Measurements from ENCODE around the gene ACTN3. TPM values are rescaled to one million over a fixed set of nuclear protein-coding genes. Genes with fewer than 3 reads are reported as not detected.
"Not testable (repeated sequence)": the region's sequence is repeated elsewhere in the genome, so short reads cannot be mapped to it uniquely, and the experiment has no call there.

Gene ACTN3
- under 0.01 TPM in 2 replicates for total RNA-seq

DNA sequence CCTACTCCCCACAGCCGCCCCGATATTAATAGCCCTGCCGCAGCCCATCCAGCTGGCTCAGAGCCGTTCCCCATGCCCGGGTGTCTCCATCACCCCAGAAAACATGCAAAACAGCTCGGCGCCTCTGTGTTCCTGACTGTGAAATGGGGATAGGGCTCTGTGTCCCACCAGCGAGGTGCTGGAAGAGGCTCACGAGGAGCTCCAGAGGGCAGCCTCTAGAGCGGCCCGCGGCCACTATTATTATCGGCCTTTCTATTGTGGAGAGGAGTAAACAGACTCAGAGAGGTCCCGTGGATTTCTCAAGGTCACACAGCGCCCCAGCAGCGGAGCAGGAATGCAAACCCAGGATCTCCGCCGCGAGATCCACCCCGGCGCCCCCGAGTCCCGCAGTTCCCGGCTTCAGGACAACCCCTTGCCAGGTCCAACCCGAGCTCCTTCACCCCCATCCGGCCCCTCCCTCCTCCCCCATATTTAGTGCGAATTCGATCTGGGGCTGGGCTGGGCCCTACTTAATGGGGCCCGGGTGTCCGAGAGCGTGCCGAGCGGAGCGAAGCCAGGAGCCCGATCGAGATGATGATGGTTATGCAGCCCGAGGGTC, at the start of gene ACTN3:
TSS of gene ACTN3 (plus strand) at position 536 of the 598 bp plus-strand sequence. CDS start at position 571, 35 bp downstream.
- peak in 1 of 2 donors; percentile 22 for DNase-seq (ENCODE audit: low read depth in 2 of 2)

DNA sequence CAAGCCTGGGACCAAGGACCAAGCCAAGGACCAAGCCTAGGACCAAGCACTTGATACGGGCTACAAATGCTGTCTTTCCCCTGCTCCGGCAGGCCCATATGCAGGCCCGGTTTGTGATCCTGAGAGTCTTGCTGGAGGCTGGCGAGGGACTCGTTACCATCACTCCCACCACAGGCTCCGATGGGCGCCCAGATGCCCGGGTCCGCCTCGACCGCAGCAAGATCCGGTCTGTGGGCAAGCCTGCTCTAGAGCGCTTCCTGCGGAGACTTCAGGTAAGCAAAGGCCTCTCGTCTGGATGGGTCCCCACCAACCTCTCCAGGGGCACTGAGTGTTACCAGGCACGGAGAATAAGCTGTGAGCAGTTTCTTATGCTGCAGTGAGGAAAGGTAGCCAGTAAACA, 49.5 kb upstream of the ACTN3 start:
- no peak for DNase-seq (ENCODE audit: low read depth in 2 of 2)

DNA sequence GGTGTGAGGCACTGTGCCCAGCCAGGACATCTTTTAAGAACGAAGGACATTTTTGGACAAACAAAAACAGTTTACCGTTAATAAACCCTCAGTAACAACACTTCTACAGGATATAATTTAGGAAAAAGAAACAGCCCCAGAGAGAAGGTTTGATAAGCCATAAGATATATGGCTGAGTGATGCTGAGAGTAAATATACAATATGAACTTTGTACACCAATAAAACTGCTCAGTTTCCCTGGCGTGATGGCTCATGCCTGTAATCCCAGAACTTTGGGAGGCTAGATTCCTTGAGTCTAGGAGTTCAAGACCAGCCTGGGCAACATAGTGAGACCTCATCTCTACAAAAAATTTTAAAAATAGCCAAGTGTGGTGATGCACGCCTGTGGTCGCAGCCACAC, 48.2 kb upstream of the ACTN3 start:
- DNase-seq (ENCODE audit: low read depth in 2 of 2), result no peak

DNA sequence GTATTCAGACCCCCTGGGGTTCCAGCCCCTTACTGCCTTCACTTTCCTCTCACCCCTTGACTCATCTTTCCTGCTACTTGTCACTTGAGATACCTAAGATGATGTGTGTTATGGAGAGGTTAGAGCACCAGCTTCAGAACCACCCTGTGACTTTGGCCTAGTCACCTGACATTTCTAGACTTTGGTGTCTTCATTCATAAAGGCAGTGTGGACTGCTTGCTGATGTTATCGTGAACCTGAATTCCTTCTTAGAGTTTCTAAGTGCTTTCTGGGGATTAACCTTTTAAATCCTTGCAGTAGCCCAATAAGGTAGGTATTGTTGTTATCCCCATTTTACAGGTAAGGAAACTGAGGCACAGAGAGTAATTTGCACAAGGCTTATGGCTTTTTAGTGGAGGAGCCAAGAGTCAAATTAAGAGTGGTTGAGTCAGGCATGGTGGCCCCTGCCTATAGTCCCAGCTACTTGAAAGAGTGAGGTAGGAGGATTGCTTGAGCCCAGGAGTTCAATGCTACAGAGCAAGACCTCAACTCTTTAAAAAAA, 41.4 kb upstream of the ACTN3 start:
- DNase-seq (ENCODE audit: low read depth in 2 of 2), result no peak

DNA sequence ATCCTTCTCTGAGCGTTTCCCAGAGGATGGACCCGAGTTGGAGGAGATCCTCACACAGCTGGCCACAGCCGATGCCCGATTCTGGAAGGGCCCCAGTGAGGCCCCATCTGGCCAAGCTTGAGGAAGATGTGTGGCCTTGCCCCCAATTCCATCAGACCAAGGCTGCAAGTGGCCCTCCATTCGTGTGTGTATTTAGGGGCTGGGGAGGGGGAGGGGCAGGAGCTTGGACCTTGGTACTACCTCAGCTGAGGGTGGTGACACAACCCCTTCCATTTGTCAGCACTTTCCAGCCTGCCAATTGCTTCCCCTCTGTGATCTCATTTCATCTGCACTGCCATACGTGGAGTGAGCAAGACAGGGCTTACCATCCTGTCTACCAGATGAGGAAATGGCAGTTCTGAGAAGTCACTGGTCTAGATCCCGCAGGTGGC, 37.6 kb upstream of the ACTN3 start:
- no peak for DNase-seq (ENCODE audit: low read depth in 2 of 2)

DNA sequence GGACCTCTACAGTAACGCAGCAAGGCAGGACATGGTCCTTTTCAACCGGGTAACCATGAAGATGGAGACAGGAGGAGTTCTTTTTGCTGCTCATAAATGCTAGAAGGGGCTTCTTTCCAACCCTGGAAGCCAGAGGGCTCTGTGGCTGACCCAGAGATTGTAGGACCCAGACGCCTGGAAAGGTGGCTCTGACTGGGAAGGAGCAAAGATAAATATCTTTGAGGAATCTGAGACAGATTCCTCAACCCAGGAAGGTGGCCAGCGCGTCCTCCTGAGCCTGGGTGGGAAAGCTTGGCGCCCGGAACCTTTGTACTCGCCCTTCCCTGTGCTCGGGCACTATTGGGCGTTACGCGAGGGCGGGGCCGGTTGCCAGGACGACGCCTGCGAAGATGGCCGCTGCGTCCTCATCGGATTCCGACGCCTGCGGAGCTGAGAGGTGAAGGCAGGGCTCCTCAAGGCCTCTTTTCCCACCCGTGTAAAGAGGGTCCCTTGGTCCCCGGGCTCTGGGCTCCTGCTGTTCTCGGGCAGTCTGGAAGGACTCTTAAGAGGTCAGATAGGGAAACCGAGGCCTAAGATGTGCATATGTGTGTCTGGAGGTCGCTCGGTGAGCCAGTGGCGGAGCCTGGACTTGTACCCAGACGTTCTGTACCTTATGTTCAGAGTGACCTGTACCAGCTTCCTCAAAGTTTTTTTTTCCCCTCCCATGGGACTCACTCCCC, 36.3 kb upstream of the ACTN3 start, which contains the start of gene BBS1:
TSS of gene BBS1 (plus strand) at position 365 of the 719 bp plus-strand sequence. CDS start at position 390, 25 bp downstream.
- peak; percentile 42 to 74 for DNase-seq (ENCODE audit: low read depth in 2 of 2)

DNA sequence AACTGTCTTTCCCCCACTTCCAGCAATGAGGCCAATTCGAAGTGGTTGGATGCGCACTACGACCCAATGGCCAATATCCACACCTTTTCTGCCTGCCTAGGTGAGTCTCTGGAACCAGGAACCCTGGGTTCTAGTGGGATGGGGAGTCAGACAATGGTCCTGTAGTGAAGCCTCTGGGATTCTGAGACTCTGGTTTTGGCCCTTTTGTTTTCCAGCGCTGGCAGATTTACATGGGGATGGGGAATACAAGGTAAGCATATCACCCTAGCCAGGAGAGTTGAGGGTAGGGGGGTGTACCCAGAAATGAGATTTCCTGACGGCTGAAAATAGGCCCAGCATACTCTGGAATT, 35.7 kb upstream of the ACTN3 start:
- DNase-seq (ENCODE audit: low read depth in 2 of 2), result no peak

DNA sequence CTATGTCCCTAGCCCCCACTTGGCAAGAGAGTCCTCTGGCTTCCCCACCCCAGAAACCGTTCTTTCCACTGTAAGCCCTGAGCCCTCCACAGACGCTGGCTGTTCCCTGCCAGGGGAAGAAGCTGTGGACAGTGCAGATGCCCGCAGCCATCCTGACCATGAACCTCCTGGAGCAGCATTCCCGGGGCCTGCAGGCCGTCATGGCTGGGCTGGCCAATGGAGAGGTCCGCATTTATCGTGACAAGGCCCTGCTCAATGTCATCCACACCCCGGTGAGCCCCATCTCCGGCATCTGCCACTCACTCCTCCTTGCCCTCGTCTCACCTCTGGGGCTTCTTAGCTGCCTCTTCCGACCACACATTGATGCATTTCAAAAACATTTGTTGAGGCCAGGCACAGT, 23.1 kb upstream of the ACTN3 start:
- no peak for DNase-seq (ENCODE audit: low read depth in 2 of 2)

DNA sequence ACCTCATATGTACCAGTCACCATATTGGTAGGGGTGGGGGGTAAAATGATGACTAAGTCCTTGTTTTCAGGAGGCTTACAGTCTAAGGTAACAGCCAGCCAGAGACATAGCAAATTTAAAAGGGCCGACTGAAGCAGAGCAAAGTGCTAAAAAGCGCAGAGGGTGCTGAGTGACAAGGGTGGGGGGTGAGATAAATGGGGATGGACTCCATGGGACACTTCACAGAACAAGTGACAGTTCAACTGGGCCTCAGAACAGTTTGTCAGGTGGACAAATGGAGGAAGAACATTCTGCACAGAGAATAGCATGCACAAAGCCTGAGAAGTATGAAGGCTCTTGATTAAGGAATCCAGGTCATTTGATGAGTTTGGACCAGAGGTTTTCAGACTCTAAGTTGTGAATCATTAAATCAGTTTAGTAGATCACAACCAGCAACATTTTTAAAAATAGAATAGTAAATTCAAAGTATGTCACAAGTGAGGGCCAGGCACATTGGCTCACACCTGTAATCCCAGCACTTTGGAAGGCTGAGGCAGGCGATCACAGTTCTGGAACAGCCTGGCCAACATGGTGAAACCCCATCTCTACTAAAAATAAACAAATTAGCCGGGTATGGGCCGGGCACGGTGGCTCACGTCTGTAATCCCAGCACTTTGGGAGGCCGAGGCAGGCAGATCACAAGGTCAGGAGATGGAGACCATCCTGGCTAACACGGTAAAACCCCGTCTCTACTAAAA, 22.2 kb upstream of the ACTN3 start:
- DNase-seq (ENCODE audit: low read depth in 2 of 2), result no peak

DNA sequence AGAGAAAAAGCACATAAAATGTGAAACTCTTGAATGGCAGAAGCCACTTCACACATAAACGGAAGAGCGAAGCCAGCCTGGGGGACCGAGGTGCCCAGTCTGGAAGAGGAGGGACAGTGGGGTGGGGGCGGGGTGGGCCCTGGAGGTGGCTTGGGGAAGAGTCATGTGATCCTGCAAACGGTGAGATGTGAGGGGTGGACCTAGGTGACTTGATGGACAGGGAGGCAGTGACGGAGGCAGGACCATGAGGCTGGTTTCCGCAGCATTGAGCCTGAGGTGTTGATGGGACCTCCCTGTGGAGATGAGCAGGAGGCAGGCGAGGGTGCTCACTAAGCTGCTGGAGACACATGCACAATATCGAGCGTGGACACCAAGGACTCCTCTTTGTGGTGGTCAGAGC, 17.6 kb upstream of the ACTN3 start:
- DNase-seq (ENCODE audit: low read depth in 2 of 2), result no peak

DNA sequence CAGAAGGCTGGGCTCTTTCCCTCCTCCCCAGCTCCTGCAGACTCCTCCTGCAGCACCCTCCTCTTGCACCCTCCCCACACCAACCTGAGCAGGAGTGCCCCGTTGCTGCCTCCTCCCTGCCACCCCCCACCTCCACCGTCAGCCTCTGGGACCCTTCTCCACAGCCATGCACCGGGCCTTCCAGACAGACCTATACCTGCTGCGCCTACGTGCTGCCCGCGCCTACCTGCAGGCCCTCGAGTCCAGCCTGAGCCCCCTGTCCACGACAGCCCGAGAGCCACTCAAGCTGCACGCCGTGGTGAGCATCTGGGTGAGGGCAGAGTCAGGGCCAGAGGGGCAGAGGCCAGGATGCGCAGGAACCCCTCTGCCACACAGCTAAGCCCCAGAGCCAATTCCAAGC, 17.0 kb upstream of the ACTN3 start:
- DNase-seq (ENCODE audit: low read depth in 2 of 2), result no peak

DNA sequence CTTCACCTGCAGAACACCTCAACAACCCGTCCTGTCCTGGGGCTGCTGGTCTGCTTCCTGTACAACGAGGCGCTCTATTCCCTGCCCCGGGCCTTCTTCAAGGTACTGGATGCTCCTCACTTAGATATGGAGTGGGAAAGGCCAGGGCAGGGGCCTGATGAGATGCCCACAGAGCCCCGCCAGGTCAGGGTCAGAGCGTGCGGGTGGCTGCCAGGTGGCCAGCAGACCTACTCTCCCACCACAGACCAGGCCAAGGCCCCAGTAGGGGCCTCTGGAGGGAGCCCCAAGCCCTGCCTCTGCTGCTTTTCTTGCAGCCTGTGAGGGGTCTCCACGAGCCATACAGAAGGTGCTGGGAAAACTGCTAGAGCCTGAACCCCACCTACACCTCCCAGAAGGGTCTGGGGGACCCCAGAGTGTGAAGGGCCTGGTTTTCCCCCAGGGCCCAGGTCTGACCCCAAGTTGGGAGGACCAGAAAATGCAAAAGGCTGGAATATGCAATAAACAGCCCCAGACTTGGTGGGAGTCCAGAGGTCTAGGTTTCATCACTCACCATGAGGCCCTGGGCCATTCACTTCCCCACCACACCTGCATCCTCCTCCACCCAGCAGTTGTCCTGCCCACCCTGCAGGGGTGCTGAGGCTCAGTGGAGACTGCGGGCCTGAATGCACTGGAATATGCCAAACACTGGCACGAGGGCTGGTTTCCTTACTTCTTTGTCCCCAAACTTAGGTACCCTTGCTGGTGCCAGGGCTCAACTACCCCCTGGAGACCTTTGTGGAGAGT, 15.6 kb upstream of the ACTN3 start:
- no peak for DNase-seq (ENCODE audit: low read depth in 2 of 2)

DNA sequence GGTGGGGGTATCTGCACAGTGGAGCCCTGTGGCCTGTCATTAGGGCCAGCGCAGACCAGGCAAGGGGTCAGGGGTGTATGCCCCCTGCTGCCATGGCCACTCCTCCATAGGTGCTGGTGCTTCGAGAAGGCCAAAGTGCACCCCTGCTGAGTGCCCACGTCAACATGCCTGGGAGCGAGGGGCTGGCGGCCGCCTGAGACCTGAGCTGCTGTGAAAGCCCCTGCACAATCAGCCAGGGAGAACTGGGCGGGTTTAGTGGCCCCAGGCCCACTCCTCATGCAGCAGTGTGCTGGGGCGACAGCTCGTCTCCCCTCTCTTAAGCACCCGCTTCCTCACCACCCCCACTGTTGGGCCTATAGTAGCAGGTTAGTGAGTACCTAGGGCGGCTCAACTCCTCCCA, 14.9 kb upstream of the ACTN3 start:
- no peak for DNase-seq (ENCODE audit: low read depth in 2 of 2)

DNA sequence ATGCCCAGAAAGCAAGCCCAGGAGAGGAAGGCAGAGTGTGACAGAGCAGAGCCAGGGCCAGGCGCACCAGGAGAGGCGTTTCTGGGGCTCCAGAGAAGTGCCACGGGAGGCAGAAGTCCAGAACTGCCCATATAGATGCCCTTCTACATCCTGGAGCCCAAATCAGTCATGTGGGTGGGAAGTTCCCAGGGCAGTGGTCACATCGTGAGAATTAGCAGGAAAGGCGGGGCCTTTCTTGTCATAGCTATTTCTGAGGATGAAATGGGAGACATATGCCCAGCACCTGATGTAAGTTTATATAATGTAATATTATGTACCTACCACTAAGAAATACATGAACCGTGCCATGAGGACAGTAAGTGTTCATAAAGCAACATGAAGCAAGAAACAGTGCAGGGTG, 13.9 kb upstream of the ACTN3 start:
- no peak for DNase-seq (ENCODE audit: low read depth in 2 of 2)

DNA sequence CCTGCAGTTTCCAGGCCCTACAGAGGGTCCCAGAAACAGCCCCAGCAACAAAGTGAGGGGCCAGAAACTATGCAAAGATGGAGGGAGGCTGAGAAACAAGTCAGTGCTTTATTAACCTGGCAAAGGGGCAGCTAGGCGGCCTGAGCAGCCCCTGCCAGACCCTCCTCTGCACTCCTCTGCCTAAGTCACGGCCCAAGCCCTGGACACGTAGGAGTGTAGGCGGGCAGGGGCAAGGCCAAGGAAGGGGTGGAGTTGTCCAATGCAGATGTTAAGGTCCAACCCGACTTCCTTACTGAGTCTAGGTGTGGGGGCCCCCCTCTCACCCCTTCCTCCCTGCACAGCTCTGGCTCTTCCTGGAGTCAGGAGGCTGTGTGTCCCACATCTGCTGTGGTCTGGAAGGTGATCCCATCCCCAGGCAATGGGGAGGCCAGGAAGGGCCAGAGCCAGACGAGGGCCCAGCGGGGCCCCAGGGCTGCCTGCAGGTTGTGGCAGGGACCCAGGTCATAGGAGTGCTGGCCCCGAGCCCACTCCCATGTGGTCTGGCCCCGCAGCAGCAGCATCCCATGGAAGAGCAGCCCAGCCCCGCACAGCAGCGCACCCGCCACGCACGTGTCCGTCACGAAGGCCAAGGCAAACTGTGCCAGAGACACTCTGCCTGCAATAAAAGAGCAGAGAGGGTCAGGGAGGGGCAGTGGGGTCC, 7.4 kb upstream of the ACTN3 start:
- no peak for DNase-seq (ENCODE audit: low read depth in 2 of 2)

DNA sequence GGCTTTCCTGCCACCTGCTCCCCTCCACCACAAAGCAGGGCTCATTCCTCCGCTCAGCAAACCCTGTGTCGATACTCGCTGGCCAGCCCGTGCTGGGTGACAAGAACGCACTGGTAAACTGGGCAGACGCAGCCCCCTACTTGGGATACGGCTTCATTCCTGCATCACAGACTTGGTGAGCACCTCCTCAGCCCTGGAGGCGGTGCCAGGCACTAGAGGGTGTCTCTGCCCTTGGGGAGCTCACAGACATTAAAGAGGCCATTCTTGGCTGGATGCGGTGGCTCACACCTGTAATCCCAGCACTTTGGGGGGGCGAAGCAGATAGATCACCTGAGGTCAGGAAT, 6.9 kb upstream of the ACTN3 start:
- DNase-seq (ENCODE audit: low read depth in 2 of 2), result no peak

DNA sequence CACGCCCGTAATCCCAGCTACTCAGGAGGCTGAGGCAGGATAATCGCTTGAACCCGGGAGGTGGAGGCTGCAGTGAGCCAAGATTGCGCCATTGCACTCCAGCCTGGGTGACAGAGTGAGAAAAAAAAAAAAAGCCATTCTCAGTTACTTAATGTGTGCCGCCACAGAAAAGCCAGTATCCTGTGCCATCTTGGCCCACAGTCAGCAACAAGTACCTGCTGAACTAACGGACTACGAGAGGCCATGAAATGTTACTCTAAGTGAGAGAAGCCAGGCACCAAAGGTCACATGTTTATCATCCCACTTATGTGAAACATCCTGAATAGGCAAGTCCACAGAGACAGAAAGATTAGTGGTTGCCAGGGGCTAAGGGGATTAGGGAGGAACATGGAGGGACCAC, 6.1 kb upstream of the ACTN3 start:
- DNase-seq (ENCODE audit: low read depth in 2 of 2), result not testable (repeated sequence)

DNA sequence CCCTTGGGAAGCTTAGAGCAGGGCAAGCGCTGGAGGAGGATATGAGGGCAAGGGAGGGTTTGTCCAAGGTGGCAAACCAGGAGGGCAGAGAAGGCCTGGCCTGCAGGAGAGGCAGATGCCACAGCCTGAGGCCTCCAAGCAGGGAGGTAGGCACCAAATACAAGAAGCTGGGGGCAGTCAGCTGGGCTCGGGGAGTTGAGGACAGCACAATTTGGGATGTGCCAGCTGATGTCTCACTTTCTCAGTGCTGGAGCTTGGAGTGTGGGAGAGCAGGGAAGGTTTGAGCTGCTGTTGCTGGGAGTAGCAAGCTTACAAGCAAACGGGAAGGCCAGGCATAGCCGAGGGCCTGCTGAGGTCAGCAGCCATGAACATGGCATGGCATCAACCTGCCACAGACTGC, 4.8 kb upstream of the ACTN3 start:
- no peak for DNase-seq (ENCODE audit: low read depth in 2 of 2)

DNA sequence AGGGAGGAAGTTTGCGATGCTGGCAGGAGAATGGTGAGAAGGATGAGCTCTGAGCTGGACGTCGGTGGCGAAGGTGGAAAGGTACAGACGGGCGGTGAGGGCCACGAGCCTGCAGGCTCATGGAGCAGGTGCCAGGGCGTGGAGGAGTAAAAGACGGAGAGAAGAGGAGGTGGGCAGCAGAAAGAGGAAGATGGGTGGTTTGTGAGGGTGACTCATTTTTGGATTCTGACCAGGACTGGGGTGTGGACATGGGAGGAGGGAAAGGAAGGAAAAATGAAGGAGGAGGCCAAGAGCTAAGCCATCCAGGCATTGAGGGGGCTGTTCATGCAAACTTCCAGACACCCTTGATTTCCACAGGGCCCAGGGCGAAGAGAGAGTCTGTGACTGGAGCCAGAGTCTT, 4.3 kb upstream of the ACTN3 start:
- DNase-seq (ENCODE audit: low read depth in 2 of 2), result no peak

DNA sequence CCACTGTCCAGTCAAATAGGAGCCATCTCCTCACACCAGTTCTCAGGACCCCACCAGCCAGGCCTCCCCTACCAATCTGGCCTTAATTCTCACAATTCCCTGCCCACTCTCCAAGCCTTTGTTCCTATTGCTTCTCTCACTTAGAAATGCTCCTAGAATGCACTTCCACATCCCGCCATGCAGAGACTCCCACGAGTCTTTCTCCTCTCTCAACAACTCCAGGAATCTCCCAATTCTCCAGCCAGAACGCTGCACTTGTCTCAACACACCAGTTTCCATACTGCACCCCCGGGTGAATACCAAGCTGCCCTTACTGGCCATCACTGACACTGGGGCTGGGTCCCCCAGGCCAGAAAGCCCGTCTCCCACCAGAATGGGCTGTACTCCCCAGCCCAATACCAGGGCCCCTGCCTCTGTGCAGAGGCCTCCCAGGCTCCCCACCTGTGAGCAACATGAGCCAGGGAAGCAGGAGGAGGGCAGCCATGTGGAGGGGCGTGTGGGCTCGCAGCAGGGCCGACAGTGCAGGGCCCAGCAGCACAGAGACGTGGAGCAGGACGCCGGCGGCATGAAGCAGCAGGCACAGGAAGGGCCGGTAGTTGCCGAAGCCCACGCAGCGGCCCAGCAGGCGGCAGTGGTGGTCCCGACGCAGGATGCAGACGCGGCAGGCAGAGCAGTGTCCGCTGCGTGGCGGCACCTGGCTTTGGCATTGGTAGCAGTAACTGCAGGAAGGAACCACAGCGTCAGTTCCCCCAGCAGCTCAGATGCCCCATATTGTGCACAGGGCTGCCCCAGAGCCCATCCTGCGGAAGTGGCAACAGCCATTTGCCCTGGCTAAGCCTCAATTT, 3.2 kb upstream of the ACTN3 start:
- peak; percentile 86 to 93 for DNase-seq (ENCODE audit: low read depth in 2 of 2)

Data from dermis microvascular lymphatic vessel endothelial cell (primary cell).